ENCODE results near the gene PAX4. TPM values are rescaled to one million over a fixed set of nuclear protein-coding genes. Genes with fewer than 3 reads are reported as not detected.

Gene PAX4
- total RNA-seq, 2 donors from 2014 or later = not detected

DNA sequence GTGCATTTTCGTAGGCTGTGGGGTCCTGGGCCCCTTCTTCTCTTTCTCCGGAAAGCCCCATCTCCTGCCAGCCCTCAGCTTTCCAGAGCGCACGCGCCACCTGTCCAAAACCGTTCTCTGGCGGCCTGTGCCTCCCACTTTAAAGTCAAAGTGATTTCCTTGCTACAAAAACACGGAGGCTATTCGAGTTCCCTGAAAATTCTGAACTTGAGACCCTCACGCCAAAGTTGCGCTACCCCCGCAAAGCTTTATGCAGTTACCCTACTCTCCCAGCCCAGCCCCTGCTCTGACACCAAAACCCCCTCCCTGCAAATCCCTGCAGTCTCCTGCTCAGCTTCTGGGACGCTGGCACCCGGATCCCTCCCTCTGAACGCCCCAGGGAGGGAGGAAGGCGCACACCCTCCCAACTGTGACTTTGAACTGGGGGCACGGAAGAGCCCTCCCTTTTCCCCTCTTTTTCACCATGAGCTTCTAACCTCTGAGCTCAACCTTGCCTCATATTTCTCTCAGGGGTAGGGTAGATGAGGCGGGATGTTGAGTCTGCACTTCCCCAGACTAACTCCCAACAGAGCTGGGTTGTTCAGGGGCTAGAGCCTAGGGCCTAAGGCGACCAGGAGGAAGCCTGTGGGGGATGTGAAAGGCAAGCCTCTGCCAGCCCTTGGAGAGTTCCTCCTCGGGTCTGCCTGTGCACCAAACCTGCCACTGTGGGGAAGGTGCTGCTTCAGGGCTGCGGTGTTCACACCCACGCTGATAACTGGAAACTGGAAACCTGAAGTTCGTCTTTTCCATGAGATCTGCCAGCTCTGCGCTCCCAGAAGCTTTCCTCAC is 2.7 kb upstream of the PAX4 start:
- TF ChIP-seq POLR2A (IDR thresholded peaks at IDR 0.05) (no peak), CTCF (IDR thresholded peaks at IDR 0.05) (no peak)
- 4 to 6% methylated on average over 20 to 24 of the region's 24 CpGs for WGBS, 2 donors
- H3K4me3 ChIP-seq = no peak overlapping the region
- H3K36me3 ChIP-seq (replicated peaks in 1 of 2; ENCODE audit: insufficient read depth in 1 of 2, low read depth in 2 of 2) = no peaks in the 10 kb centered on the region
- no peaks in the 10 kb centered on the region for H3K27me3 ChIP-seq
- no peak for DNase-seq
- no peaks in the 10 kb centered on the region for H3K9me3 ChIP-seq
- H3K27ac ChIP-seq = no peak overlapping the region
- no peaks in the 10 kb centered on the region for H3K4me1 ChIP-seq
- intact Hi-C loops (cut with DNase I) = no loop called here
- no peak for ATAC-seq

DNA sequence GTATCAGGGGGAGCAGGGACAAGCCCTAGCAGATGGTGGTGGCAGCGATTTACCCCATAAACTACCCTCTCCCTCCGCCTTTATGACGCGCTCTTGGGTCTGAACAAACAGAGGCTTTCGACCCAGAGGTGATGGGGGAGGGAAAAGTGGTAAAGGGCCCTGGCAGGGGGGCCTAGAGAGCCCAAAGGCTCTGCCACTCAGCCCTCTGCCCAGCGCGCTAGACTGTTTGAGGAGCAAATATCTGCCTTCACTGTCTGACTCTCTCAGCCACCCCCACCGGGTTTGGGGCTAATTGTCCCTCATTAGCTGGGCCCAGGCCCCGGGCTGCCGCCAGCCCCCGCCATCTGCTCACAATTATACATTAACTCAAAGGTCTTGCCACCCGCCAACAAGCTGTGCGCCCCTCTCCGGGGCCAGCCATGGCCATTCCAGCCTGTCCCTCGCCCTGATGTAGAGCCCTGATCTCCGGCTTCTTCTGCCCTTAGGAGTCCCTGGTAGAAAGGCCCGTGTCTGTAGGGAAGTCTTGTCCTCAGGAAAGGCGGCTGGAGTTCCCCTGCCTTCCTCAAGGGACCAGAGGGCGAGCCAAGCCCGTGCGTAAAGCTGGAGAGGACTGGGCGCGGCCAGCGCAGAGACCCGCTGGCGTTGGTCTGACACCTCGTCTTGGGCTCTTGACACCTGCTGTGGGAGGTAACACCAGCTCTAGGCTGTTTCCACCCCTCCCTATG is 1.9 kb upstream of the PAX4 start:
- WGBS, 2 donors = 5% methylated on average over 9 to 24 of the region's 27 CpGs
- no peak overlapping the region for H3K4me3 ChIP-seq
- no peaks in the 10 kb centered on the region for H3K9me3 ChIP-seq
- ATAC-seq (no peak), DNase-seq (peak in 1 of 4 donors; percentile 17)
- H3K36me3 ChIP-seq (replicated peaks in 1 of 2; ENCODE audit: insufficient read depth in 1 of 2, low read depth in 2 of 2) = no peaks in the 10 kb centered on the region
- H3K4me1 ChIP-seq = no peaks in the 10 kb centered on the region
- H3K27me3 ChIP-seq = no peaks in the 10 kb centered on the region
- no peak overlapping the region for H3K27ac ChIP-seq
- intact Hi-C loops (cut with DNase I) = no loop called here
- TF ChIP-seq POLR2A (IDR thresholded peaks at IDR 0.05) (no peak), CTCF (IDR thresholded peaks at IDR 0.05) (no peak)

DNA sequence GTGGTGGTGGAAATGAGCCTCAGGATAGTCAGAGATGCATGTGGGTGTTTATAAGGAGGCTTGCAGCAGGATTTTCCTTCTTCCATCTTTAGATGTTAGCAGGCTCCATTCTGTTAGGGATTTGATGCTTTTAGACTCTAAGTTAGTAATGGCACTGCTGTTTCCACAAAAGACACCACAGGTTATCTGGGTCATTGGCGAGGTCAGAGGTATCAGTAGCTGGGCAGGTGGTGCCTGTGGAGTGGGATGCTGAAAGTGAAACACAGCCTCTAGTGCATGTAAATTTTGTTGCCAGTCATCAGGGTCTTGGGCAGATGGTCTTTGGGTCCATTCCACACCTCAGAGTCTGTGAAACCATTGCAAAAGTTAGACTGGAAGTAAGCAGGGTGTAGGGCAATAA is 833 bp upstream of the PAX4 start:
- Histone ChIP-seq H3K4me3 (no peak overlapping the region), H3K36me3 (replicated peaks in 1 of 2; ENCODE audit: insufficient read depth in 1 of 2, low read depth in 2 of 2) (no peaks in the 10 kb centered on the region), H3K9me3 (no peaks in the 10 kb centered on the region), H3K27me3 (no peaks in the 10 kb centered on the region), H3K4me1 (no peaks in the 10 kb centered on the region), H3K27ac (no peak overlapping the region)
- ATAC-seq (no peak), DNase-seq (no peak)
- TF ChIP-seq CTCF (IDR thresholded peaks at IDR 0.05) (no peak), POLR2A (IDR thresholded peaks at IDR 0.05) (no peak)
- 27 to 41% methylated on average over 1 of the region's 1 CpG for whole genome bisulfite sequencing, 2 donors
- intact Hi-C loops (cut with DNase I) = no loop called here

DNA sequence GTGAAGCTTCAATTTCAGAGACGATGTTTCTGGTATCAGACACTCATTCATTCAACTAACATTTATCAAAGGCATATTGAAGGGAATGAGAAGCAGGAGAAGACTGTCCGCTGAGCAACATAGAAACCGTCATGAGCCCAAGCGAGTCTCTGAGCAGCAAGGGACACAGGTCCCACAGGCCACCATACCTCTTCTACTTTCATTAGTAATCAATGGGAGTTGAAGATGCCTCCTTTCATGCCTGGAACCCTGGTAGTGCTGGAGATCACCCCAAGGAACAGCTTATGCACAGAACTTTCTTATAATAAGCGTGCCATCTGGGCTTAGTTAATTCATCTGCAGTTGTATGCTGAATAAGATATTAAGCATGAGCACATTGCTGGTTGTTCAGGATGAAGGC is 1.2 kb downstream of the PAX4 start:
- WGBS, 2 donors = 80 to 85% methylated on average over 5 of the region's 5 CpGs
- H3K4me3 ChIP-seq = no peak overlapping the region

More for the DNA sequence above, 1.2 kb downstream of the PAX4 start:
- Histone ChIP-seq H3K27ac (no peak overlapping the region), H3K4me1 (no peaks in the 10 kb centered on the region), H3K9me3 (no peaks in the 10 kb centered on the region), H3K27me3 (no peaks in the 10 kb centered on the region), H3K36me3 (replicated peaks in 1 of 2; ENCODE audit: insufficient read depth in 1 of 2, low read depth in 2 of 2) (no peaks in the 10 kb centered on the region)
- intact Hi-C loops (cut with DNase I) = no loop called here
- TF ChIP-seq CTCF (IDR thresholded peaks at IDR 0.05) (no peak), POLR2A (IDR thresholded peaks at IDR 0.05) (no peak)
- DNase-seq (no peak), ATAC-seq (no peak)
